ENCODE results near the gene DKKL1.
A peak's percentile ranks its signal among the peaks of the same experiment; 100 is the strongest.
"Not testable (repeated sequence)": the region's sequence is repeated elsewhere in the genome, so short reads cannot be mapped to it uniquely, and the experiment has no call there.

DKKL1 gene

DNA sequence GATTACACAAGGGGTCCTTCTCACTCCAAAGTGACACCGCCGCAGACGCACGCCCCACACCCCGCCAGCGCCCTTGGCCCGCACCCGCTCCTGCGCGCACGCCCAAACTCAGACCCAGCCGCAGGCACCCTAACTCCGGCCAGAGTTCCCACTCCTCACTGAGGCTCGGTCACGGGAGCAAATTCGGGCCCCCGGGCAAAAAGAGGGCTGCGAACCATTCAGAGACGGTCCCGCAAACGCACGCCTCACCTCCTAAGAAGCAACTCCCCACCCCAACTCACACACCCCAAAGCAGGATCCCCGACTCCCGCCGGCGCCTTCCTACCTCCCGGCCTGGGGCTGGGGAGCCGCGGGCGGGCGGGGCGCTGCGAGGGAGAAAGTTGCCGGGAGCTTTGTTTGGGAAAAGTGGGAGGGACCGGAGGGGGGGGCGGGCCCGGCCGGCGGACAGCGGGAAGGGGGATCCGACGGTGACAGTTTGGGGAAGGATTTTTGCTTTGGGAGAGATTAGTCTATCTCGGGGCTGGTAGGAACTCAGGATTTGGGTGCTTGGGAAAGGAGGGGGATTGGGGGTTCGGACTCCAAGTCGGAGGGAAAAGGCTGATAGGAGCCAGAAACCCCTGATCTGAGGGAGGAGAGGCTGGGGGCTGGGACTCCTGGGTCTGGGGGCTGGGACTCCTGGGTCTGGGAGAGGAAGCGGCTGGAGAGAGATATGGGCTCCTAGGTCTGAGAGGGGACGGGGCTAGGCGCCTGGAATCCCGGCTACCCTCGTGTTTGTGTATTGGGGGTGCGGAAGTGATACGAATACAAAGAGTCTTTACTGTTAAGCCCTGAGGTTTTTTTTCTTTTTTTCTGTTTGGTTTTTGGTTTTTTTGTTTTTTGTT lies 1.4 kb upstream of the DKKL1 start, which contains the start of gene TEAD2:
Gene TEAD2 (minus strand): TSS at position 369 of the 881 bp plus-strand sequence. CDS start 2,341 bp downstream, outside the sequence.
- no peak for DNase-seq

DNA sequence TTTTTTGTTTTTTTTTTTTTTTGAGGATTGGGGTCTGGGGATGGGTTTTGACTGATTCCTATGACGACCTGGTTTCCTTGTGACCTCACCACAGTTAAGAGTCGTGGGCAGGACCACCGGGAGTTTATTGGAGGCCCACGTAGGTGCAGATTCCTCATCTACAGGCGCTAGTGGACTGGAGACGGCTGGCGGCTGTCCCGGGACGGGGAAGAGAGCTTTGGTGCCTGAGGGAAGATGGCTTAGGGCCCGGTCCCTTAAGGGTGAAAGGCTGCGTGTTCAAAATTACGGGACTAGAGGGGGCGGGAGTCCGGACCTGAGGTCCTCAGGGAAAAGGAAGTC lies 779 bp upstream of the DKKL1 start:
- DNase-seq, result no peak

DNA sequence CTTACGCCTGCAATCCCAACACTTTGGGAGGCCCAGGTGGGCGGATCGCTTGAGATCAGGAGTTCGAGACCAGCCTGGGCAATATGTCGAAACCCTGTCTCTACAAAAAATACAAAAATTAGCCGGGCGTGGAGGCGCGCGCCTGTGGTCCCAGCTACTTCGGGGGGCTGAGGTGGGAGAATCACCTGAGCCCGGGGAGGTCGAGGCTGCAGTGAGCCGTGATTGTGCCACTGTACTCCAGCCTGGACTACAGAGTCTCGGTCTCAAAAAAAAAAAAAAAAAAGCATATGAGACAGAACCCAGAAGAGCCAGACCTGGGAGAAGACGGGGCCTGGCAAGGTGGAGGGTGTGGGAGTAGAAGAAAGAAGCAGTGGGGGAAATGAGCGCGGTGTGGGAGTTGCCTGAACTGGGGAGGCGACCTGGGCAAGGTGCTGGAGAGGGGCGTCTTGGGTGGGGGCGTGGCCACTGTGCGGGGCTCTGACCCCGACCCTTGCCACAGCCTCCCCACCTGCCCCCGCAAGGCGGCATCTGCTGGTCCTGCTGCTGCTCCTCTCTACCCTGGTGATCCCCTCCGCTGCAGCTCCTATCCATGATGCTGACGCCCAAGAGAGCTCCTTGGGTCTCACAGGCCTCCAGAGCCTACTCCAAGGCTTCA lies 533 bp downstream of the DKKL1 start:
- no peak for DNase-seq

DNA sequence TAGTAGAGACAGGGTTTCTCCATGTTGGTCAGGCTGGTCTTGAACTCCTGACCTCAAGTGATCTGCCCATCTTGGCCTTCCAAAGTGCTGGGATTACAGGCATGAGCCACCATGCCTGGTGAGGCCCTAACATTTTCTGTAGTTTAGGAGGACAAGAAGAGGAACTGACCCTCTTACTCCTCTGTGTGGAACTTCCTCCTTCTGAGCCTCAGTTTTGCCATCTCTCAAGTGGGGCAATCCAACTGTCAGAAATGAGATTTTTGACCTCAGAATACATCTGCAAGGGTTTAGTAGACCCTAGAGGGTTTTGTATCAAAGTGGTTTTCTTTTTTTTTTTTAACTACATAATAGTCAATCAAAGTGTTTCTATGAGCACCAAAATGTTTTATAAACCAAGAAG lies 2.4 kb downstream of the DKKL1 start:
- DNase-seq, result no peak

DNA sequence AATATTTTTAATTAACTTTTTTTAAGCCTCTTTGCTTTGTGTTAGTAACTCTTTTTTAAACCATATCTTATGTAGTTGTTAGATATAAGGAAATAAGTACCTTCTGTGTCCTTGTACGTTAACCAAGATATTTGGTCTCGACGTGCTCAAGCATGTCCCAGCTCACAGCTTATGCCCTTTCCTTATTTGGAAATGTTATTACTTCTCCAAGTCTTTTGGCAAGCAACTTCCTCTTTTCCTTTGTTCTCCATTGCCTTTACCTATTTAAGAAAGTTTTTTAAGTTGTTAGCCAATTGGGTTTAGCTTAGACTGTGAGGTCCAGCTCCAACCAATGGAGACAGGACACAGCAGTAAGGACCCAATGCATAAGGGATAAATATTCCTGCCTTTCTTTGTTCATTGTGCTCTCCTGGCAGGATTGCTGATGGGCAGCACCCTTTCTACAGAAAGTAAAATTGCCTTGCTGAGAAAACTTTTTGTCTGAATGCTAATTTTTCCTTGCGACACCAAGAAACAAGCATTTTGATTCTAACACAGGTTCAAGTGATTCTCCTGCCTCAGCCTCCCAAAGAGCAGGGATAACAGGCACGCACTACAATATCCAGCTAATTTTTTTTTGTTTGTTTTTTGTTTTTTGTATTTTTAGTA lies 5.2 kb downstream of the DKKL1 start:
- DNase-seq, result no peak

DNA sequence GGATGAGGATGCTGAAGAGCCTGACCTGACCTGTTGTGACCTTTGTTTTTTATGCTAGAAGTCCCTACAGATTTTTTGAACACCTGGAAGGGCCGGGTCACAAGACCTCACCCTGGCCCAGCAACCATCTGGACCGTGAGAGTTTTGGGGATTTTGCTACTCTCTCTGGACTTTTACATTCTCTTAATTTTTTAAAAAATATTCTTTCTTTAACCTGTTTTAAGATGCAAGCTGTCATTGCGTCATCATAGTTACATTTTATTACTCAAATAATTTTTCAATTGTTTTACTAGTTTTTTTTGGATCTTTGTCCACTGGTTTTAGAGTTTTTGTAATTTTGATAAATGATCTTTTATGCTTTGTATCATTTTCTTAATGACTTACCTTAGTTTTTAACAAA lies 7.5 kb downstream of the DKKL1 start:
- DNase-seq, result no peak

DNA sequence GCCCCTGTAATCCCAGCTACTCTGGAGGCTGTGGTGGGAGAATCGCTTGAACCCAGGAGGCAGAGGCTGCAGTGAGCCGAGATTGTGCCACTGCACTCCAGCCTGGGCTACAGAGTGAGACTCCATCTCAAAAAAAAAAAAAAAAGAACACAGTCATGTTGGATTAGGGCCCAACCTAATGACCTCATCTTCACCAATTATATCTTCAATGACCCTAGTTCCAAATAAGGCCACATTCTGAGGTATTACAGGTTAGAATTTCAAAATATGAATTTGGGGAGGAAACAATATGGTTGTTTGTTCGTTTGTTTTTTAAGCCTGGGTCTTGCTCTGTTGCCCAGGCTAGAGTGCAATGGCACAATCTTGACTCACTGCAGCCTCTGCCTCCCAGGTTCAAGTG lies 9.5 kb downstream of the DKKL1 start:
- not testable (repeated sequence) for DNase-seq

DNA sequence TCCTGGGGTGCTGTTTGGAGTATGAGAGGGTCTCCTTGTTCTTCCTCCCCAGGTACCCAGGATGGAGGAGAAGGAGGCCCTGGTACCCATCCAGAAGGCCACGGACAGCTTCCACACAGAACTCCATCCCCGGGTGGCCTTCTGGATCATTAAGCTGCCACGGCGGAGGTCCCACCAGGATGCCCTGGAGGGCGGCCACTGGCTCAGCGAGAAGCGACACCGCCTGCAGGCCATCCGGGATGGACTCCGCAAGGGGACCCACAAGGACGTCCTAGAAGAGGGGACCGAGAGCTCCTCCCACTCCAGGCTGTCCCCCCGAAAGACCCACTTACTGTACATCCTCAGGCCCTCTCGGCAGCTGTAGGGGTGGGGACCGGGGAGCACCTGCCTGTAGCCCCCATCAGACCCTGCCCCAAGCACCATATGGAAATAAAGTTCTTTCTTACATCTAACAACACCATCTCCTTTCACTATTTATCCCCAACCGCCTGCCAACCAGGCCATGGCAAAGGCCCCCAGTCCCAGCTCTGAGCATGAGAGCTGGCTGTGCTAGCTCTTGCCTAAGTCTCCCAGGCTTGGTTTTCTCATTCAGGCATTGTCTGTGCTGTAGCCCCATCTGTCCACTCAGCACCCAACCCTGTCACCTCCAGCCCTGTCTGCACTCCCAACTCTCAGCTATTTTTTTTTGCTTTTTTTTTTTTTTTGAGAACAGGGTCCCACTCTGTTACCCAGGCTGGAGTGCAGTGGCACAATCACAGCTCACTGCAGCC lies 11.2 kb downstream of the DKKL1 start:
- DNase-seq, result no peak

DNA sequence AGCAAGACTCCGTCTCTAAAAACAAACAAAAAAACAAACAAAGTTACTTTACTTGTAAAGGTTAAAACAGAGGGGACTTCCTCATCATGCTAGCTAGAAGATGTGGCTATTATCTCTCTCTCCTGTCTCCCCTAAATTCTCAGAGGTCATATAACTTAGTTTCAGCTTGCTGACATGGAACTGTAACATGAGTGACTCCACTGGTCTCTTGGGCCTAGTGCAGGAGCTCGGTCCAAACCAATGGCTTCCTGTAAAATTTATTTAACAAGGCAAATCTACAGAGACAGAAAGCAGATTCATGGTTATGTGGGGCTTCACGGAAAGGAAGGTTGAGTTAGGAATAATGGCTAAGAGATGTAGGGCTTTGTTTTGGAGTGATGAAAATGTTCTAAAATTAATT lies 14.8 kb downstream of the DKKL1 start:
- no peak for DNase-seq

DNA sequence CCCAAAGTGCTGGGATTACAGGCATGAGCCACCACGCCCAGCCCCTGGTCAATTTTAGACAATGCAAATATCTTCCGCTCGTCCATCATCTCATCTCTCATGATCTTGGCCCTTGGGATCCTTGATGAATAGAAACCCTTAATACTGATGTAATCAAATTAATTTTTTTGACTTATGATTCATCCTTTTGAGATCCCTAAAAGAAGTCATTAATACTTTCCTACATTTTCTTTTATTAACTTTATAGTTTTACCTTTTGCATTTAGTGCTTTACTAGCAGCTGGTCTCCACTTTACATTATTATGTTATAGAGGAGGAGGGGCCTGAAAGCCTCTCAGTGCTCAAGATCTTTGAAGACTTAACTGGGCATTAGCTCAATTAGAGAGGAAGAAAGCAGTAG lies 16.7 kb downstream of the DKKL1 start:
- DNase-seq, result no peak

DNA sequence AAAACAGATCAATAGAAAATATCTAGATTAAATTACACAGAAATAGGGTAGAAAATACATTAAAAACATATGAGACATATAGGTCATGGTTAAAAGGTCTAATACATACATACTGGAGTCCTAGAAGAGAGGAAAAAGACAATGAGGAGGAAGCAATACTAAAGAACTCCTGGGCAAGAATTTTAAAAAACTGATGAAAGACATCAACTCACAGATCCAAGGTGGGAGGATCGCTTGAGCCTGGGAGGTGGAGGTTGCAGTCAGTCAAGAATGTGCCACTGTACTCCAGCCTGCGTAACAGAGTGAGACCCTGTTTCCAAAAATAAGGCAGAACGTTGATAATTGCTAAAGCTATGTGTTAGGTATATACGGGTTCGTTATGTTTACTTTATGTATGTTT lies 19.0 kb downstream of the DKKL1 start:
- no peak for DNase-seq

DNA sequence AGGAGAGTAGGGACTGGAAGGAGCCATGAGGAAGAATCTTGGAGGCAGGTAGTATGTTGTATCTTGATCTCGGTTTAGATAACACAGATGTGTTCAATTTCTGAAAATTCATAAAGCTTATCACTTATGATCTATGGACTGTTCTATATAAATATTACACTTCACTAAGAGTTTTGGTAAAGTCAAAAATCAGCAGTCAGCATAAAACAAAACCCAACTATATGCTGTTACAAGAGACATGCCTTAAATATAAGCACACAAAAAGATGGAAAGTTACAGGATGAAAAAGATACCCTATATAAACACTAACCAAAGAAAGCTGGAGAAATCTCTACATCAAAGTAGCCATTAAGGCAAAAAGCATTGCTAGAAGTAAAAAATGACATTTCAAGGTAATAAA lies 19.9 kb downstream of the DKKL1 start:
- DNase-seq, result no peak

DNA sequence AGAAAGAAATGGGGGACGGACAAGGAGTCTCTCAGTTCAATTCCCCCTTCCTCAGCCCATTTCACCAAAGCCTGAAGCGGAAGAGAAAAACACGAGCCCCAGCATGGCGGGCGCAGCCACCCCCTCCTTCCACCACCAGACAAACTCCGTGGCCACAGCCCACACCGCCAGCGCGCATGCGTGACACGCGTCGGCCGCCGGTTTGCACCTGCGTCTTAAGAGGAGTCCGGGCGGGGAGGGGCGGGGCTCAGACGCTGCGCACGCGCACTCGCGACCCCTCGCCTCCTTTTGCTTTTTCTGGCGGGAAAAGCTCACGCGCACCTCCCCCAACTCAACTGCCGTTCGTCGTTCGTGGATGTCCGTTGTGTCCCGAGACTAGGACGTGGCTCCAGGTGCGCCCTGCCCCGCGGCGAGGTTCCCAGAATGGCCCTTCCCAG lies 24.3 kb downstream of the DKKL1 start, which contains the start of gene KASH5:
Gene KASH5 (plus strand): TSS at position 314 of the 437 bp plus-strand sequence. CDS start 2,635 bp downstream, outside the sequence.
- peak; percentile 92 for DNase-seq

DNA sequence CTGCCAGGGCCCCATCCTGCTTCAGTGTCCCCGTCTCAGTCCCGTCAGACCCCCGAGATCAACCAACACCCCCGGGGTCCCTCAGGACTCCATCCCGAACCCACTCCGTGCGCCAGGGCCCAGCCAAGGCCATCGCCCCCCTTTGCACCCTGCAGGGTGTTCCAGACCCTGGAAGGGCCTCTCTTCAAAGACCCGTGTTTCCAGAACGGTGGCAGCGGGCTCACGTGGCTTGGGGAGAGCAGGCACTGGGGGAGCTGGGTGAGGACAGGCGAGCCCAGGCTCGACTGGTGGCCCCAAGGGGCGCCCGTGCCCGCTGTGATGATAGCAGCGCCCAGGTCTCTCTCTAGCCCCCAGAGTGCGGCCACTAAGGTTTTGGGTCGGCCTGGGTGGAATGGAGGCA lies 25.7 kb downstream of the DKKL1 start:
- no peak for DNase-seq

DNA sequence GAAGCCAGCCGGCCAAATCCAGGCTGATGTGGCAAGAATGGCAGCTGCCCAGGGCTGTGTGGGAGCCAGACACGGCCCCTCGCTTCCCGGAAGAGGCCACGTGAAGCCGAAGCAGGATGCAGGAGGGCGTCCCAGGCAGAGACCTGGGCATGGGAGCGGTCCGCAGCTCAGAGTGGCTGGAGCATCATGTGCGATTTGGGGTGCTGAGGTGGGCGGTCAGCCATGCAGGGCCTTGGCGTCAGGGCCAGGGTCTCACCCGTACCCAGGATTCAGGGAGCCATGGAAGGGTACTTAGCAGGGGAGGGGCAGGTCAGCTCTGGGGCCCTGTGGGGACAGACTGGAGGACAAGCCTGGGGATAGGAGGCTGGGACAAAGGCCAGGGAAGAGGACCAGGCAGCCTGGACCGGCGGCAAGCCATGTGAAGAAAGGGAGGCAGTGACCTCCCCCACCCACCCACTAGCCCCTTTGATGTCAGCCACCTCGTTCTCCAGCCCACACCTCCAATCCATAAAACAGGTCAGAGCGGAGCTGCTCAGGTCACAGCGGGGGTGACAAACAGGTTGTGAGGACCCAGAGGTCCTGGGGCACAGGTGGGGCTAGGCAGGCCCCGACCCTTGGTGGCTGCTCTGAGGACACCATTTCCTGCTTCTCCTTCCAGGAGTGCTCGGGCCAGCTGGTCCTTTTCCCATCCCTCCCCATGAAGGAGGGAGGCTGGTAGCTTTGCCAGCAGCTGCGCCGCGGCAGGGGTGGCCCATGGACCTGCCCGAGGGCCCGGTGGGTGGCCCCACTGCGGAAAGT lies 26.7 kb downstream of the DKKL1 start:
- DNase-seq, result no peak

DNA sequence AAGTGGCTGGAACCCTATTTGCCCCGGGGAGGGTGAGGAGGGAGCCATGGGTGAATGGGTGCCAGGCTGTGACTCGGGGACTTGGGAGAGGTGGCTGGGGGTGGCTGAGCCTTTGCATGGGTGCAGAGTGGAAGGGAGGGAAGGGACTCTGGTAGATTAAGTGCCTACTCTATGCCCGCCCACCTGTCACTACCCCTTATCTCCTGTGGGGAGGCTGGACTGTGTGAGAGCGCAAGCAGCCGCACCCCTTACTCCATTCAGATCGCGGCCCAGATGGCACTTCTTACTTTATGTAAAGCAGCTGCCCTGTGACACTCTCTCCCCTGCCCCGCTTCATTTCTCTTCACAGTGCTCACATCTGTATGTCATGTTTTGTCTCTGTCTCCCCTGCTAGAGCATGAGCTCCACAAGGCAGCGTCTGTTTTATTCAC lies 27.3 kb downstream of the DKKL1 start:
- no peak for DNase-seq

DNA sequence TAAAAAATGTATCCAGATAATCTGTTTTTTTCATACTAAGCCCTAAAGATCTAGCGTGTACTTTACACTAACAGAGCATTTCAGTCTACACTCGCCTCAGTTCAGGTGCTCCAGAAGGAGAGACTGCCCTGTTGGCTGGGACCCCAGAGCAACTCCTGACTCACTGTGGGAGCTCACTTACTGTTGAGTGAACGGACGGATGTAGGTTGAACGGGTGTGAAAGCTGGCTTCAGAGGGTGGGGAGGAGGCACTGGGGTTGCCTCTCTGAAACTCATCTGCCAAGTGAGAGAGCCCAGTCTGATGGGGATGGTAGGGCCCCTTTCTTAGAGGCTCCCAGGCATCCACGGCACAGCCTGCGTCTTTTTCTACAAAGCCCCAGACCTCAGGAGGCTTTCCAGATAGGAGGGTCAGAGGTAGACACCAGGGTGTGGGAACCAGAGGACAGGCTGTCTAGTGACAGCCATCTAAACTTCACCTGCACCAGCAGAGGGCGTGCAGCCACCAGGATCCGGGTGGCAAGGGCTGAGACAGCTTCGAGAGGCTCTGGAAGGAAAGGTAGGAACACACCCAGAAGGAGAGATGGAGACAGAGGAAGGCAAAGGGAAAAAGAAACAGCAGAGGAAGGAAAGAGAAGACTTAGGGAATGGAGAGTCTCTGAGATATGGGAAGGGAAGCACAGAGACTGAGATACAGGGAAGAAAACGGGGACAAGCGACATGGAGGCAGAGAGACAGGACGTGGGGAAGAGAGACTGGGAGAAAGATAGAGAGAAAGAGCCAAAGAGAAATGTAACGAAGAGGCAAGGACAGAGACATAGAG lies 28.1 kb downstream of the DKKL1 start:
- peak; percentile 75 for DNase-seq

DNA sequence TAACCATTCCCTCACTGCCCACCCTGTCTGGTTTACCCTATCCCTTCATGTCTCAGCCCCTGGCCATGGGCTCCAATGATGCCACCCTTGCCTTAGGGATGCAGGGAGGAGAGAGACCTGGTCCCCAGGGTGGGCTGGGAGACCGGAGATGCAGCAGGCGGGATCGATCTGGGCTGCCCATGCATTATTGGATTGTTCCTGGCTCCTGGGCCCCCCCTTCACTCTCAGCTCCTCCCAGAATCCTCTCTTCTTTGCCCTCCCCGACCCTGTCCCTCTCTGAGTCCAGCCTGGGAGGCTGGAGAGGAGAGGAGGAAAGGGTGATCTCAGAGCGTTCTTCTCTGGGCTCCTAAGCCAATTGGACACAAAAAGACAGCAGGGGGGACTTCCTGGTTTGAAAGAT lies 30.2 kb downstream of the DKKL1 start:
- no peak for DNase-seq

DNA sequence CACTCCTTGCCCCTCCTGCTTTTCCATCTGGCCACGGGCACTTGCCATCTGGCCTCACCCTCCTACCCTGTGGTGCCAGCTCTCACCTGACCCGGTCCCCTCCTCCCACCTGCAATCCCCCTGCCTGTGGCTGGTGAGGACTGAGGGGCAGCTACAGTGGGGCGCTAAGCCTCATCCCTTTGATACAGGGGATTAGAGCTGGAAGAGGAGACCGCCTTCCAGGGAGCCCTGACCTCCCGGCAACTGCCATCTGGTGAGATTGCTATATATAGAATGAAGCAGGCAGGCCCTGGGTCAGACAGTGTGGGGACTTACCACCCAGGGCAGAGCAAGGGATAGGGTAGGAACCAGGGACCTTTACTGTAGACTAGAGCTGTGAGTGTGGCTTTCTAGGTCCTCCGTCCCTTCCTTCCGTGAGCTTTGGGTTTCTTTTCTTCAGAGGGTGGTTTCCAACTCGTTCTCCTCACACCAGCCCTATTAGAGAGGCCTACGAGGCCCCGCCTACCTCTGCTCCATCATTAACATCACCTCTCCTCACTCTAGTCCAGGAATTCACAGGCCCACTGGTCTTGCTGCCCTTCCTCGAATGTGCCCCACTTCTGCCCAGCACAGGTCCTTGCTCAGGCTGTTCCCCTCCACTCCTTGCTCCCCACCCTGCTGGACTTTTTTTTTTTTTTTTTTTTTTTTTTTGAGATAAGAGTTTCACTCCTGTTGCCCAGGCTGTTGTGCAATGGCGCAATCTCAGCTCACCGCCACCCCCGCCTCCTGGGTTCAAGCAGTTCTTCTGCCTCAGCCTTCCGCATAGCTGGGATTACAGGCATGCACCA lies 32.1 kb downstream of the DKKL1 start:
- DNase-seq, result no peak
